ENCODE data around the gene COL6A2. TPM values are rescaled to one million over a fixed set of nuclear protein-coding genes. Genes with fewer than 3 reads are reported as not detected.
"Not testable (repeated sequence)": the region's sequence is repeated elsewhere in the genome, so short reads cannot be mapped to it uniquely, and the experiment has no call there.

The COL6A2 gene
- total RNA-seq, 1 experiment from 2014 or later, result 87.0 TPM

DNA sequence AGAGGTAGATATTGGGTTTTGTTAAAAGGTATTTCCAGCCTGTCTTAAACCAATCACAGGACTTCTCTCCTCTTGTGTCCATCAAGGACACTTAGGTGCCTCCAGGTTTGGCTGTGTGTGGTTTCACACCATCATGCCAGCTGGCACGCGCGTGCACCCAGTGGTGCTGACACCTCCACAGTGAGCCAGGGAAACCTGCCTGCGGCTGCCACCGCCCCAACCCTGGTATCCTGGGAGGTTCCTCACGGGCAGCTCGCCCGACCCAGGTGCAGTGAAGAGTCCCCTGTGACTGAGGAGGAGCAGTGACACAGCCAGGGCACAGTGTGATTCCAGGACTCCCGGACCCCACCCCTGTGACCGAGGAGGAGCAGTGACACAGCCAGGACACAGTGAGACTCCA lies 13.2 kb upstream of the COL6A2 start (continued):
- TF ChIP-seq EZH2 (IDR thresholded peaks at IDR 0.05) (no peak), ZFX (IDR thresholded peaks at IDR 0.05) (no peak), CBX3 (IDR thresholded peaks at IDR 0.05; ENCODE audit: low read depth) (no peak), SRF (IDR thresholded peaks at IDR 0.05; ENCODE audit: low read depth) (no peak)

DNA sequence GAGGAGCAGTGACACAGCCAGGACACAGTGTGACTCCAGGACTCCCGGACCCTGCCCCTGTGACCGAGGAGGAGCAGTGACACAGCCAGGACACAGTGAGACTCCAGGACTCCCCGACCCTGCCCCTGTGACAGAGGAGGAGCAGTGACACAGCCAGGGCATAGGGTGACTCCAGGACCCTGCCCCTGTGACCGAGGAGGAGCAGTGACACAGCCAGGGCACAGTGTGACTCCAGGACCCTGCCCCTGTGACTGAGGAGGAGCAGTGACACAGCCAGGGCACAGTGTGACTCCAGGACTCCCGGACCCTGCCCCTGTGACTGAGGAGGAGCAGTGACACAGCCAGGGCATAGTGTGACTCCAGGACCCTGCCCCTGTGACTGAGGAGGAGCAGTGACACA lies 12.7 kb upstream of the COL6A2 start:
- H3K4me3 ChIP-seq (replicated peaks in 1 of 2; ENCODE audit: low read depth in 1 of 2, low read length in 2 of 2); POLR2A ChIA-PET; H3K9me2 ChIP-seq (ENCODE audit: insufficient read depth); H3K36me3 ChIP-seq (ENCODE audit: control insufficient read depth in 1 of 2, insufficient read depth in 2 of 2, low read length in 2 of 2); H2AFZ ChIP-seq (ENCODE audit: low read depth, low read length, poor library complexity, severe bottlenecking); DNase-seq (ENCODE audit: low read depth, low spot score); intact Hi-C loops (cut with micrococcal nuclease); H3K27ac ChIP-seq (ENCODE audit: low read depth, low read length); H3K4me1 ChIP-seq (ENCODE audit: control insufficient read depth in 1 of 2, insufficient read depth in 2 of 2, low read length in 2 of 2); CTCF ChIA-PET; ATAC-seq; BruUV-seq (replicated peaks); H3K79me2 ChIP-seq (ENCODE audit: insufficient read depth, low read length); H3K4me2 ChIP-seq (ENCODE audit: low read length); RAD21 ChIA-PET (ENCODE audit: low non-redundant PET in 1 of 2, low total read pairs in 2 of 2, uncharacterized antibody in 2 of 2, unreplicated experiment in 2 of 2); H3K9me3 ChIP-seq (ENCODE audit: control insufficient read depth in 1 of 2, insufficient read depth in 1 of 2, low read depth in 1 of 2, low read length in 2 of 2); H3K9ac ChIP-seq (ENCODE audit: low read length); H3K27me3 ChIP-seq (ENCODE audit: insufficient read depth, low read length); H4K20me1 ChIP-seq (ENCODE audit: insufficient read depth): not testable (repeated sequence)

DNA sequence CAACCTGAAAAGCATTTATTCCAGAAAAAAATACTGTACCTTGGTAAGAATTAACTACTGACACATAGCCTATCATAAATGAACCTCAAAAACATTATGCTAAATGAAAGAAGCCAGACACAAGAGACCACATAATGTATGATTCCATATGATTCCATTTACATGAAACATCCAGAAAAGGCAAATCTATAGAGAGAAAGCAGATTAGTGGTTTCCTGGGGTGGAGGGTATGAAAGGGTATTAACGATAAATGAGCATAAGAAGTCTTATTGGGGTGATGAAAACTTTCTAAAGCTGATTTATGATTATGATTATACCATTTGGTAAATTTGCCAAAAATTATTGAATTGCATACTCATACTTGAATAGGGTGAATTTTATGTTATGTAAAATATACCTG lies 10.3 kb upstream of the COL6A2 start:
- ChIA-PET RAD21 (ENCODE audit: low non-redundant PET in 1 of 2, low total read pairs in 2 of 2, uncharacterized antibody in 2 of 2, unreplicated experiment in 2 of 2) (no interaction called here), CTCF (no interaction called here), POLR2A (no interaction called here)
- DNase-seq (ENCODE audit: low read depth, low spot score) (no peak), ATAC-seq (no peak)
- Histone ChIP-seq H3K4me2 (ENCODE audit: low read length) (no peak overlapping the region), H2AFZ (ENCODE audit: low read depth, low read length, poor library complexity, severe bottlenecking) (no peak overlapping the region), H3K4me3 (replicated peaks in 1 of 2; ENCODE audit: low read depth in 1 of 2, low read length in 2 of 2) (no peak overlapping the region), H3K36me3 (ENCODE audit: control insufficient read depth in 1 of 2, insufficient read depth in 2 of 2, low read length in 2 of 2) (no peaks in the 10 kb centered on the region), H3K9me3 (ENCODE audit: control insufficient read depth in 1 of 2, insufficient read depth in 1 of 2, low read depth in 1 of 2, low read length in 2 of 2) (no peaks in the 10 kb centered on the region), H3K9ac (ENCODE audit: low read length) (no peak overlapping the region), H3K4me1 (ENCODE audit: control insufficient read depth in 1 of 2, insufficient read depth in 2 of 2, low read length in 2 of 2) (no peaks in the 10 kb centered on the region), H3K9me2 (ENCODE audit: insufficient read depth) (no peaks in the 10 kb centered on the region), H3K27me3 (ENCODE audit: insufficient read depth, low read length) (no peaks in the 10 kb centered on the region), H3K79me2 (ENCODE audit: insufficient read depth, low read length) (no peaks in the 10 kb centered on the region), H3K27ac (ENCODE audit: low read depth, low read length) (no peak overlapping the region), H4K20me1 (ENCODE audit: insufficient read depth) (no peaks in the 10 kb centered on the region)
- no TSS peak for BruUV-seq (replicated peaks)
- intact Hi-C loops (cut with micrococcal nuclease), result no loop called here
- TF ChIP-seq POLR2A (IDR thresholded peaks at IDR 0.05; ENCODE audit: borderline replicate concordance, extremely low read depth, insufficient read depth, insufficient read length) (no peak), ELF1 (IDR thresholded peaks at IDR 0.05; ENCODE audit: borderline replicate concordance, low read depth) (no peak), EZH2 (IDR thresholded peaks at IDR 0.05) (no peak), YY1 (IDR thresholded peaks at IDR 0.05; ENCODE audit: extremely low read depth, insufficient replicate concordance, low read depth, low read length) (no peak), CEBPB (IDR thresholded peaks at IDR 0.05; ENCODE audit: low read depth) (no peak), ZNF274 (IDR thresholded peaks at IDR 0.05; ENCODE audit: low read depth, low read length) (no peak), SIN3A (IDR thresholded peaks at IDR 0.05; ENCODE audit: low read depth) (no peak), ZFX (IDR thresholded peaks at IDR 0.05) (no peak), POLR2AphosphoS5 (IDR thresholded peaks at IDR 0.05; ENCODE audit: low read depth, low read length) (no peak), CBX3 (IDR thresholded peaks at IDR 0.05; ENCODE audit: low read depth) (no peak), TCF7L2 (IDR thresholded peaks at IDR 0.05; ENCODE audit: borderline replicate concordance, extremely low read depth, insufficient read depth, insufficient read length) (no peak), EGR1 (IDR thresholded peaks at IDR 0.05; ENCODE audit: low read depth) (no peak), EZH2phosphoT487 (IDR thresholded peaks at IDR 0.05; ENCODE audit: borderline replicate concordance) (no peak), SP1 (IDR thresholded peaks at IDR 0.05; ENCODE audit: low read depth) (no peak), RAD21 (IDR thresholded peaks at IDR 0.05; ENCODE audit: low read depth) (no peak), FOSL1 (IDR thresholded peaks at IDR 0.05; ENCODE audit: low read depth) (no peak)
- TF ChIP-seq, protein P1, sequence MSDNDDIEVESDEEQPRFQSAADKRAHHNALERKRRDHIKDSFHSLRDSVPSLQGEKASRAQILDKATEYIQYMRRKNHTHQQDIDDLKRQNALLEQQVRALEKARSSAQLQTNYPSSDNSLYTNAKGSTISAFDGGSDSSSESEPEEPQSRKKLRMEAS (IDR thresholded peaks at IDR 0.05), result no peak
- TF ChIP-seq, protein P2, sequence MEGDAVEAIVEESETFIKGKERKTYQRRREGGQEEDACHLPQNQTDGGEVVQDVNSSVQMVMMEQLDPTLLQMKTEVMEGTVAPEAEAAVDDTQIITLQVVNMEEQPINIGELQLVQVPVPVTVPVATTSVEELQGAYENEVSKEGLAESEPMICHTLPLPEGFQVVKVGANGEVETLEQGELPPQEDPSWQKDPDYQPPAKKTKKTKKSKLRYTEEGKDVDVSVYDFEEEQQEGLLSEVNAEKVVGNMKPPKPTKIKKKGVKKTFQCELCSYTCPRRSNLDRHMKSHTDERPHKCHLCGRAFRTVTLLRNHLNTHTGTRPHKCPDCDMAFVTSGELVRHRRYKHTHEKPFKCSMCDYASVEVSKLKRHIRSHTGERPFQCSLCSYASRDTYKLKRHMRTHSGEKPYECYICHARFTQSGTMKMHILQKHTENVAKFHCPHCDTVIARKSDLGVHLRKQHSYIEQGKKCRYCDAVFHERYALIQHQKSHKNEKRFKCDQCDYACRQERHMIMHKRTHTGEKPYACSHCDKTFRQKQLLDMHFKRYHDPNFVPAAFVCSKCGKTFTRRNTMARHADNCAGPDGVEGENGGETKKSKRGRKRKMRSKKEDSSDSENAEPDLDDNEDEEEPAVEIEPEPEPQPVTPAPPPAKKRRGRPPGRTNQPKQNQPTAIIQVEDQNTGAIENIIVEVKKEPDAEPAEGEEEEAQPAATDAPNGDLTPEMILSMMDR (IDR thresholded peaks at IDR 0.05 in 2 of 3, conservative IDR thresholded peaks at IDR 0.05 in 1 of 3; ENCODE audit: borderline replicate concordance in 1 of 3, insufficient read depth in 1 of 3, low read depth in 2 of 3, low read length in 2 of 3), result no peak

All from HCT116 (cell line).